DMS79 treated with DMSO at 0.1 percent for 48 hours (cell line): ENCODE data around the gene MROH2B.
"Not testable (repeated sequence)": the region's sequence is repeated elsewhere in the genome, so short reads cannot be mapped to it uniquely, and the experiment has no call there.

Experiments
- DNase-seq: peaks from one replicate; lab custom pipeline; 2025; lab: John Stamatoyannopoulos, UW

Gene MROH2B

GRCh38 chr5:41022600-41022999 lies 48.5 kb downstream of the MROH2B start:
- not testable (repeated sequence) for DNase-seq

DNA sequence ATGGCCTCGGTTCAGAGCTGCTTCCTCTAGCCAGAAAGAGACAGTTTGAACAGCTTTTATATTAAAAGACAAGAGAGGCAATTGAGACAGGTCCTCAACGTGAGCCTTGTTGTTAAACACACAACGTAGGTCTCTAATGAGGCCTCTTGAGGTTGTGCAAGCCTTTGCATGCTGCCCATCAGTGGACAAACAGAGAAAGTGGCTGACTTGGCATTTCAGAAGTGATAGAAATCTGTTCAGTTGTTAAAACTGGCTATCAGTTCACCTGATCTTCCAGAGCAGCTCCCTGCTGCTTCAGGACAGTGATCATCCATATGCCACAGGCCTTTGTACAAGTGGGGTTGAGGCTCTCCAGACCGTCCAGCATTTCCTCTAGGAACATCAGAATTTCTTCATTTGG lies 58.8 kb downstream of the MROH2B start:
- no peak for DNase-seq

GRCh38 chr5:41010572-41010971 lies 60.6 kb downstream of the MROH2B start:
- DNase-seq = no peak

DNA sequence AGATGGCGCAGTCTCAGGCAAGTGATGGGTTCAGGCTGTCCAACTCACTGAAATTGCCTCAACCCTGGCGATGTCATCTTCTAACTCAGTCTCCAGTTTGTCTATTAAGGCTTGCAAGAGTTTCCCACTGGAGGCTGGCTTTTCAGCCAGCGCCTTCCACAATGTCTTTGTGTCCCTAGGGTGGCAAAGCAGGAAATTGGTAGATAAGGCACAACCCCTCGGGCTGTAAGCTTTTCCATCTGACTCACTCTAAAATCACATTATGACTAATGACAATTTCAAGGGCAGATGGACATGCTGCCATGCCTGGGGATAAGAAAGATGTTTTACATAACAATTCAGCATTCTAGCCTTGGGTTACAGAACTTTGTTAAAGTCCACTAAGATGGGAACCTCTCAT lies 61.9 kb downstream of the MROH2B start:
- DNase-seq = no peak

GRCh38 chr5:41004931-41005330 lies 66.2 kb downstream of the MROH2B start:
- no peak for DNase-seq

- DNase-seq = no peak
Observed at GRCh38 chr5:41003670-41004376, 67.3 kb downstream of the MROH2B start.

DNA sequence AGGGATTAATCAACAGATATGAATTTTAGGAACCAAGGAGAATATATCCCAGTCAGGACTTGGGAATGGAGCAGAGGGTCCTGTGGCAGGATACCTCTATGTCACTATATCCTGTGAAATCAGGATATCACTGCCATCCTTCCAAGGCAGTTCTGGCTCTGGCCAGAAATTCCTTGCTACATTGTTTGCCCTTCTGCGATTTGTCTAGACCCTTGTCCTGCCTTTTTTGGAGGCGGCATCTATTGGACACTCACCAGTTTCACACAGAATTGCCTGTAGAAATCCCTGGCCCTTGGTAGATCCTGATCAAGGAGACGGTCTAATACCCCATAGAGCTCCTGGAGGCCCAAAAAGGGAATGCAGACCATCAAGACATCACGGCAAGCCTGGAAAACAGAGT lies 71.2 kb downstream of the MROH2B start:
- DNase-seq = no peak

DNA sequence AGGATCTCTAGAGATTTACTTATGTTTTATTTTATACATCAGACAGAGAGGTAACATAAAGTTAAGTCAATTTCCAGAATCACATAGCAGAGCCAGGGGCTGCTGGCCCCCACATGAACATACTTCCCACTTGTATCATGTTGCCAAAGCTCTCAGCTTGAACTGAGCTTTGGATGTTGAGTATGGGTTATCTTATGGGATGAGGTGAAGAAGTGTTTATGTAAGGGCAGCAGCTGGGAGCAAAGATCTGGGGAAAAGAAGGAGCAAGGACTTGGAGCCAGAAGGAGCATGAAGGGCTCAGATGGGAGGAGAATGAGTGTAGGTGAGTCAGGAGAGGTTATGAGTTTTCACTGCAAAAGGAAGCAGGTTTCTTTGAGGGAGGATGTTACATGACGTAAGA lies 72.0 kb downstream of the MROH2B start:
- no peak for DNase-seq

DNA sequence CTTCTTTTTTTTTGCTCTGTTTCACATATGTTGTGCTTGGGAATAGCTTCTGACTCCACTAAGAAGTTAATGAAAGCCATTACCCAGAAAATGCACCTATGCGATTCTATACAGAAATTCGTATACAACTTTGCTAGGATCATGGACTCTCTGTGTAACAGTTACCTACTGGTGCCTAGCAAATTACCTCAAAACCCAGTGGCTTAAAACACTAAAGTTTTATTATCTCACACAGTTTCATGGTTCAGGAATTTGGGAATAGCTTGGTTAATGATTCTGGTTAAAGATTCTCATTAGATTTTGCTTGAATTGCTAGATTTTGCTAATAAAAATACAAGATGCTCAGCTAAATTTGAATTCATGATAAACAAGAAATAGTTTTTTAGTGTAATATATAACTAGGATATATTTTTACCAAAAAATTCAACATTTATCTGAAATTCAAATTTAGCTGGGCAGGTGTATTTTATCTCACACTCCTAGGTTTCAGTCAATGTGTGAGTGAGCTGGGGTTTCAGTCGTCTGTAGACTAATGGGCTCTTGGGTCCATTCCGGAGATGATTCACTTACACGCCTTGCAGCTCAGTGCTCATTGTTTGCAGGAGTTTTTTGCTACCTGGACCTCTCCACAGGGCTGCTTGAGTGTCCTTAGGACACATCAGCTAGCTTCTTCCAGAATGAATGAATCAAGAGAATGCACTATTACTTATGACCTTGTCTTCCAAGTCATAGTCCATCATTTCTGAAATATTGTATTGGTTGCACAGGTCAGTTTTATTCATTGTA lies 75.1 kb downstream of the MROH2B start:
- DNase-seq = no peak

DNA sequence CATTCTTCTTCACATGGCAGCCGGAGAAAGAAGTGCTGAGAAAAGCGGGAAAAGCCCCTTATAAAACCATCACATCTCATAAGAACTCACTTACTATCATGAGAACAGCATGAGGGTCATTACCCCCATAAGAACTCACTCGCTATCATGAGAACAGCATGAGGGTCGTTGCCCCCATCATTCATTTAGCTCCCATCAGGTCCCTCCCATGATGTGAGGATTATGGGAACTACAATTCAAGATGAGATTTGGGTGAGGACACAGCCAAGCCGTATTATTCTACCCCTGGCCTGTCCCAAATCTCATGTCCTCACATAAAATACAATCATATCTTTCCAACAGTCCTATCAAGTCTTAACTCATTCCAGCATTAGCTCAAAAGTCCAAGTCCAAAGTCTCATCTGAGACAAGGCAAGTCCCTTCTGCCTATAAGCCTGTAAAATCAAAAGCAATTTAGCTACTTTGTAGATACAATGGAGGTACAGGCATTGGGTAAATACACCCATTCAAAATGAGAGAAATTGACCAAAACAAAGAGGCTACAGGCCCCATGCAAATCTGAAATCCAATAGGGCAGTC lies 79.1 kb downstream of the MROH2B start:
- DNase-seq = no peak

DNA sequence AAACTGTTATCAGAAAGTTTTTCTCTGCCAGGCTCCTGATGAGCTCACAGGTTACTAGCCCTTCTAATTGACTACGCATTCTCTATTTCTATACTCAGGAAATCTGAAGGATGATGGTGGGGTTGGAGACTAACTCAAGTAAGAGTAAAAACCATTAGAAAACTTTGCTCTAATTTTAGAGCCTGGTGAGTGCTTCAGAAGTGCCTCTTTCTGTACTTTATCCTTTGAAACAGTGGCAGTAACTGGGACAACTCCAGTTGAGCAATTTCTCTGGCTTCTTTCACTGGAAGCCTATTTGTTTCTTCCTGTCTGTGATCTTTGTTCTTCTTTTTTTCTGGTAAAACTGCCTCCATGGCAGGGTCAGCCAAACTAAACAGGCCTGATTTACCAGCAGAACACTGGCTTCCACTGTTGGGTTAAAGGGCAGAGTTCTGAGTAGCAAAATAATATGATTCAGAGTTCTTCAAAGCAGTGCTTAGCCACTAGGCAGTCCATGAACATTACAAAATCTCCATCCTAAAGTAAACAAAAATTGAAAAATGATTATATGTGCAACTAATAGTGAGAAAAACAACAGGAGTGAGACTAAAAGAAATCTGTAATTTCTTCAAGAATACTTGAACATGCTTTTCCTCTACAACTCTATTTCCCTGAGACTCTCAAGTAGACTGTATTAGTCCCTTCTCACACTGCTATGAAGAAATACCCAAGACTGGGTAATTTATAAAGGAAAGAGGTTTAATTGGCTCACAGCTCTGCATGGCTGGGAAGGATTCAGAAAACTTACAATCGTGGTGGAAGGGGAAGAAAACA lies 79.8 kb downstream of the MROH2B start:
- DNase-seq = no peak

- no peak for DNase-seq
Observed at GRCh38 chr5:40988746-40989510, 82.2 kb downstream of the MROH2B start.

- DNase-seq = no peak
Observed at GRCh38 chr5:40987349-40987748, 83.8 kb downstream of the MROH2B start.

GRCh38 chr5:40986666-40987065 lies 84.5 kb downstream of the MROH2B start:
- no peak for DNase-seq

DNA sequence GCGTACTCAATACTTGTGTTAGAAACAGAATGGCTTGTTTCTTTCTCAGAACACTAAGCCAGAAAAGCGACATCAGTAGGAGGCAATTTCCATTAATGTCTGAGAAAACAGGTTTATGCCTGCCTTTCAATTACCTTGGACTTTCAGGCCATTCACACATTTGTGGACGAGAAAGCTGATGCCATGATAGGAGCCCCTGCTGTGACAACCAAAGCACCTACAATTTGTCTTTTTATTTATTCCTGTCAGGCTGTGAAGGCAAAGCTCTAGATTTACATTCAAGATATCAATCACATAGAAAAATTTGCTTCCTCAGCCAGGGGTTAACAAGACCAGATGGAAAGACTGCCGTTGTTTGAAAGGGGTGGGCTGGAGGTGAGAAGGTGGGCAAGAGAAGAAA lies 85.6 kb downstream of the MROH2B start:
- no peak for DNase-seq

- DNase-seq = no peak
Observed at GRCh38 chr5:40984884-40985283, 86.3 kb downstream of the MROH2B start.

DNA sequence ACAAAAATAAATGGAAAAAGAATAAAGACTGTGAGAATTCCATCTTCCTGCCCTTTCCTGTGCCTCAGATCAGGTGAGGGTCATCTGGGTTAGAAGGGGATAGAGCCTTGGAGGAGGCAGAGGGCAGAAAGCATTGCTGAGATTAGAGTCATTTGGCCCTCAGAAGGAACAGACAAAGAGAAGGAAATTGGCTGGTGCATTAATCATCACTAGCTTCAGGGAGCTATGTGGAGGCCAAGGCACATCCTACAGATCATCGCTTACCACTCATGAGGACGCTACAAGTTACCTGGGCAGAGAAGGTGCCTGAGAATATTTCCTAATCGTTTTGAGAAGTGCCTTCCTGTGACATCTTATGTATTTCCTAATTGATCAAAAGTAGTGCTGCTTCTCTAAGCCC lies 87.4 kb downstream of the MROH2B start:
- DNase-seq = no peak

DNA sequence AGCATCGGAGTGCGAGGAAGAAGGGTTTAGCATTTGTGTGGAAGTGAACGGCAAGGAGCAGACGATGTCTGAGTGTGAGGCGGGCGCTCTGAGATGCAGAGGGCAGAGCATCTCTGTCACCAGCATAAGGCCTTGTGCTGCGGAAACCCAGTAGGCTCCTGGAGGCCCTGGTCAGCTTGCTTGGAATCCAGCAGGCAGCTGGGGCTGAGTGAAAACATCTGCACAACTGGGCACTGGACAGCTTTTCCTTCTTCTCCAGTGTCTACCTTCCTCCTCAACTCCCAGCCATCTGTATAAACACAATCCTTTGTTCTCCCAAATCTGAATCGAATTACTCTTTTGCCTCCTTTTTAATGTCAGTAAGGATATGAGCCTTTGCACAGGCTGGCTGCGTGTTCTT lies 89.7 kb downstream of the MROH2B start:
- DNase-seq = no peak

DNA sequence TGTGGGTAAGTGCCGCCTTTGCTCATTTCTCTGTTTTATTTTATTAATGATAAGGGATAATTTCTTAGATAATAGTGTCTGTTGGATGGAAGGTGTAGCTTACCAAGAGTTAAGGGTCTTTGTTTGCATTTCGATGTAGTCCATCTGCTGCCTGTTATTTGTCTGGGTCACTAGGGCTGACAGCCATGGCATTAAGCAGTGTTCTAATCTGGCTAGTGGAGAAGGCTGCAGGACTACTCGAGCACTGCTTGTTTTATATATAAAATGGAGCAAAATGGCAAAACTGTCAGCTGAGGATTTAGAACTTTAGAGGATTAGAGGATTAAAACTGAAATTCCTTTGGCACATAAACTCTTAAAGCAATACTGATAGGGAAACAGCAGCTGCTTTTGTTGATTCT lies 94.3 kb downstream of the MROH2B start:
- no peak for DNase-seq

- DNase-seq = no peak
Observed at GRCh38 chr5:40976041-40976440, 95.1 kb downstream of the MROH2B start.

DNA sequence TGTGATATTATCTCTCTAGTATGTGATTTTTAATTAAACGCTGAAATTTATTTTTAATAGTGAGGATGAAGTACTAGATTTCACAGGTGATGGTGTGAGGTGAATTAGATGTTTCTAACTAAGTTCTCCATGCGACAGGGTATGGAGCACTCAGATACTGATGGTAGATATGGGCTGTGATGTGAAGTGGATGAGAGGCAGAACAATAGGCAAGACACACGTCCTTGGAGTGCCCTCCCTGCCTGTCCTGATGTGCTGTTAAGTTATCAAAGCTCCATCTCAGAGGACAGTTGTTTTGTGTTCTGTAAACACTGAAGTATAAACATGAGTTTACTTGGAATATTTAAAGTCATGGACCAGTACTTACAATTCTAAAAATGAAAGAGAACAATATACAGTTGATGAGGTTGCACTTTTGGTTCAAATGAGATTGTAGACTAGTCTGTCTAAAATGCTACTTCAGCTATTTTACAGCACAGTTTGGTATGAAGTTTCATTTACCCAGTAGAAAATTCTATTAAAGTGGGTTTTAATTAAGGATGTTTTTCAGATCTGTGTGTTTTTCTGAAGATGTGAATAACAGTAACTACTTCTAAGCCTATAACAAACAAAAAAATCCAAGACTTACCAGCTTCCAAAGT lies 97.7 kb downstream of the MROH2B start:
- DNase-seq = no peak
